ENCODE results near the gene ARL8A.

DNA sequence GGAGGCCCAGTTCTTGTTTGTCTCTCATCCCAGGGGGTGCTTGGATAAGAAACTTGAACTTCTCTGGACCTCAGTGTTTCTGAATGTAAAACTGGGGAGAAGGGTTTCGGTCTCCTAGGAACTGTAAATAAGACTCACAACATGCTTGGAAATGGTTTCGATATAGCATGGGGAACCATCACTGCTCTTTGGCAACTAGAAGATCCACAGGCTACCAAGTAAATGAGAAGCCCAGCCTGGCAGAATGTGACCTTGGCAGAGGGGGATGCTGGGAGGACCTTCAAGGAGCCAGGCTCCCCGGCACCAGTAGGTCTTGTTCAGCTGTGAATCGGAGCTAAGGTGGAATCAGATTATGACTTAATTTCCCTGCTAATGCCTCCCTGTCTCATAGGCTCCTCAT is 3.7 kb downstream of the ARL8A start:
- no peak for TF ChIP-seq EZH2phosphoT487 (IDR thresholded peaks at IDR 0.05; ENCODE audit: insufficient read depth, low read depth)
- TF ChIP-seq EZH2 (IDR thresholded peaks at IDR 0.05; ENCODE audit: insufficient read depth, poor library complexity, severe bottlenecking) = no peak
